ENCODE measurements around the gene TRPM4. TPM values are rescaled to one million over a fixed set of nuclear protein-coding genes. Genes with fewer than 3 reads are reported as not detected.
"Not testable (repeated sequence)": the region's sequence is repeated elsewhere in the genome, so short reads cannot be mapped to it uniquely, and the experiment has no call there.

TRPM4 gene
- total RNA-seq, 2 donors from 2014 or later: 24.4 to 30.6 TPM

DNA sequence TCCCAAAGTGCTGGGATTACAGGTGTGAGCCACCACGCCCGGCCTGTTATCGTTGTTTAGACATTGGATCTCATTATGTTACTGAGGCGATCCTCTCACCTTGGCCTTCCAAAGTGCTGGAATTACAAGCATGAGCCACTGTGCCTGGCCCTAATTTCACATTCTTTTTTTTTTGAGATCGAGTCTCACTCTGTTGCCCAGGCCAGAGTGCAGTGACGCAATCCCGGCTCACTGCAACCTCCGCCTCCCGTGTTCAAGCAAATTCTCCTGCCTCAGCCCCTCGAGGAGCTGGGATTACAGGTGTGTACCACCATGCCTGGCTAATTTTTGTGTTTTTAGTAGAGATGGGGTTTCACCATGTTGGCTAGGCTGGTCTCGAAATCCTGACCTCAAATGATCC lies 34.3 kb upstream of the TRPM4 start:
- intact Hi-C loops (cut with DNase I); ATAC-seq: not testable (repeated sequence)

GRCh38 chr19:49125025-49125731 lies 32.4 kb upstream of the TRPM4 start:
- DNase-seq (no peak), ATAC-seq (no peak)
- intact Hi-C loops (cut with DNase I): no loop called here

More for the DNA sequence above, 34.3 kb upstream of the TRPM4 start:
- DNase-seq: not testable (repeated sequence)

- DNase-seq: no peak
- intact Hi-C loops (cut with DNase I): no loop called here
- ATAC-seq: no peak
Observed at GRCh38 chr19:49126575-49126974, 31.0 kb upstream of the TRPM4 start.

DNA sequence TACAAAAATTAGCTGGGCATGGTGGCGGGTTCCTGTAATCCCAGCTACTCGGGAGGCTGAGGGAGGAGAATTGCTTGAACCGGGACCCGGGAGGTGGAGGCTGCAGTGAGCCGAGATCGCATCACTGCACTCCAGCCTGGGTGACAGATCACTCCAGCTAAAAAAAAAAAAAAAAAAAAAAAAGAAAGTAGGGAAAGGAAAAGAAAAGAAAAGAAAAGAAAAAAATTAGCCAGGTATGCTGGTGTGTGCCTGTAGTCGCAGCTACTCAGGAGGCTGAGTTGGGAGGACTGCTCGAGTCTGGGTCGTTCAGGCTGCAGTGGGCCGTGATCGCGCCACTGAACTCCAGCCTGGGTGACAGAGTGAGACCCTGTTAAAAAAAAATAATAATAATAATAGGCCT lies 30.4 kb upstream of the TRPM4 start:
- DNase-seq; ATAC-seq; intact Hi-C loops (cut with DNase I): not testable (repeated sequence)

- DNase-seq: peak; percentile 96
- intact Hi-C loops (cut with DNase I): no loop called here
- ATAC-seq: peak; percentile 99
Observed at GRCh38 chr19:49127674-49128544, 29.7 kb upstream of the TRPM4 start.

- intact Hi-C loops (cut with DNase I): no loop called here
- DNase-seq (no peak), ATAC-seq (no peak)
Observed at GRCh38 chr19:49128545-49129237, 28.9 kb upstream of the TRPM4 start.

DNA sequence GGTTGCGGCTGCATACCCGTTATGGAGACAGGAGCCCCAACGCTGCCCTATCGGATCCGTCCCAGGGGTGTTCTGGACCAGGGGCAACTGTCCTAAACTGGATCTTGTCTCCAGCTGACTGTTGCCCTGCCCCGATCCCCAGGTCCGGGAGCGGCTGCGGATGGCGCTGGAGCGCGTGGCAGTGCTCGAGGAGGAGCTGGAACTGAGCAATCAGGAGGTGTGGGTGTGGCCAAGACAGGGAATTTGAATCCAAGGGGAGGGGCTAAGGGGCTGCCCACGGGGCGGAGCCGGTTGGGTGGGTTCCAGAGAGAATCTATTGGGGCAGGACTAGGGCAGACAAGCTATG lies 28.4 kb upstream of the TRPM4 start:
- DNase-seq: no peak
- no peak for ATAC-seq
- intact Hi-C loops (cut with DNase I): no loop called here

- intact Hi-C loops (cut with DNase I): no loop called here
- DNase-seq: no peak
- ATAC-seq: no peak
Observed at GRCh38 chr19:49130325-49130724, 27.3 kb upstream of the TRPM4 start.

GRCh38 chr19:49132974-49133609 lies 24.5 kb upstream of the TRPM4 start:
- peak; percentile 76 for DNase-seq
- intact Hi-C loops (cut with DNase I): no loop called here
- peak; percentile 15 to 24 for ATAC-seq

DNA sequence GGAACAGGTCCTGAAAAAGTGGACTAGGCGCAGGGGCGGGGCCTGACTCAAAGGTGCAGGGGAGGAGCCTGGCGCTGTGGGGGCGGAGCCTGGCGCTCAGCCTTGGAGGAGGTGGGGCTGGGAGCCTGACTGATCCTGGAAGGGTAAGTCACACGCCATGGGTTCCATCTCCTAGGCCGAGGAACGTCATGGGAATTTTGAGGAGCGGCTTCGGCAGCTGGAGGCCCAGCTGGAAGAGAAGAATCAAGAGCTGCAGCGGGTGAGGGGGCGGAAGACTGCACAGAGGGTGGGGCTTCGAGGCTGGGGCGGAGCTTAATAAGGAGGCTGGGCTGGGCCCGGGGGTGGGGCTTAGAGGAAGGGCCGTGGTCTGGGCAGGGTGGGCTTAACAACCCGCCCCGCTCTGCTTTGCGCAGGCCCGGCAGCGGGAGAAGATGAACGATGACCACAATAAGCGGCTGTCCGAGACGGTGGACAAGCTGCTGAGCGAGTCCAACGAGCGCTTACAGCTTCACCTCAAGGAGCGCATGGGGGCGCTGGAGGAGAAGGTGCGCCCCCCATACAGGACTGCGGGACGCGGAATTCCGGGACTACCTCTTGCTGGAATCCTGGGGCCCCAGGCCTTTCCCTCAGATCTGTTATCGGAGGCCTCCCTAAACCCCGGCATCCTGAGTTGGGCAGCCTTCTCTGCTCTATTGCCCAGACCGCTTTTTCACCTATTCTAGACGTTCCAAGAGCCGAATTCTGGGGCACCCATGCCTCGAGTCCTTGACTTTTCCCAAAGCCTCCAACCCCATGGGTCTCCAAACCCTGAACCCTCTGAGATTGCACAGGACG lies 23.8 kb upstream of the TRPM4 start:
- ATAC-seq (peak; percentile 63 to 75), DNase-seq (peak; percentile 79)
- intact Hi-C loops (cut with DNase I): no loop called here

DNA sequence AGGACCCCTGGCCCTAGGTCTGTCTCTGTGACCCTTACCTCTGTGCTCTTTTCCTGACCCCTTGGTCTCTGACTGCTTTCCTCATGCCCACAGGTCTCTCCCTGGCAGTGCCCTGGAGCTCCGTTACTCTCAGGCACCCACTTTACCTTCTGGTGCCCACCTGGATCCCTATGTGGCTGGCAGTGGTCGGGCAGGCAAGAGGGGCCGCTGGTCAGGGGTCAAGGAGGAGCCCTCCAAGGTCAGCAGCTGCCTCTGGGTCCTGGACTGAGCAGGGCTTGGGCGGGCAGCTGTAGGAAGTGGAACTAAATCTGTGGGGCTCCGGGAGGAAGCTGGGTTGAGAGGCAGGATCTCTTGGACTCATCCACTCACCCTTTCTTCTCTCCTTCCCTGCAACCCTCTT lies 21.9 kb upstream of the TRPM4 start:
- DNase-seq: no peak
- intact Hi-C loops (cut with DNase I): no loop called here
- ATAC-seq: no peak

DNA sequence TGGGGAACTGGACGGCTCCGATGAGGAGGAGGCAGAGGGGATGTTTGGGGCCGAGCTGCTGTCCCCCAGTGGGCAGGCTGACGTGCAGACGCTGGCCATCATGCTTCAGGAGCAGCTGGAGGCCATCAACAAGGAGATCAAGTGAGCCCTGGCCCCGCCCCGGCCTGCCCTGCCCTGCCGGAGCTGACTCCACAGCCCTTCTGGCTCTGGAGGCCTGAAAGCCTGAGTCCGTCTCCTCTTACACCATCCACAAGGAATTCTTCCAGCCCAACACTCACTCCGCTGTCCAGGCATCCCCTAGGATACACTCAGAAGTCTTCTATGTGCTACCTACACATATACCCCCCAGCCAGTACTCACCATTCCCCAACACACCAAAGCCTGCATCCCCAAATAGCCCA lies 20.8 kb upstream of the TRPM4 start:
- ATAC-seq: peak; percentile 72 to 82
- peak; percentile 87 for DNase-seq
- intact Hi-C loops (cut with DNase I): no loop called here

GRCh38 chr19:49140951-49141350 lies 16.6 kb upstream of the TRPM4 start:
- no peak for DNase-seq
- intact Hi-C loops (cut with DNase I): no loop called here

GRCh38 chr19:49141352-49141751 lies 16.2 kb upstream of the TRPM4 start:
- ATAC-seq: no peak
- intact Hi-C loops (cut with DNase I): no loop called here
- DNase-seq: no peak

More at GRCh38 chr19:49140951-49141350, 16.6 kb upstream of the TRPM4 start:
- no peak for ATAC-seq

- ATAC-seq: peak; percentile 96 to 98
- peak; percentile 93 for DNase-seq
- intact Hi-C loops (cut with DNase I): no loop called here
Observed at GRCh38 chr19:49142866-49143335, 14.7 kb upstream of the TRPM4 start.

GRCh38 chr19:49145573-49146407 lies 11.8 kb upstream of the TRPM4 start:
- ATAC-seq: peak; percentile 7 to 16
- intact Hi-C loops (cut with DNase I): loop anchor here in 1 of 2 donors (5.0 kb wide), 2 partner anchors 33 to 48 kb away; partner anchors contain the start of gene LIN7B
- peak; percentile 83 for DNase-seq

DNA sequence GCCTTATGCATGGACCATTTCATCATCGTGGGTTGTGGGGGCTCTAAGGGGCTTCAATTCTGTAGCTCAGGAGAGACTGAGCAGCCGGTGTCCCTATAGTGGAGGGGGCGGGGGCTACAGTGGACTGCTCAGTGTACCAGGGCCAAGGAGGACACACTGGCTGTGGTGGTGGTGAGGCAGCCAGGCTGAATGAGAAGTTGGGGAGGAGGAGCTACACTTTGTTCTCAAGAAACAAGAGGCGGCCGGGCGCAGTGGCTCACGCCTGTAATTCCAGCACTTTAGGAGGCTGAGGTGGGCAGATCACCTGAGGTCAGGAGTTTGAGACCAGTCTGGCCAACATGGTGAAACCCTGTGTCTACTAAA lies 11.2 kb upstream of the TRPM4 start:
- not testable (repeated sequence) for DNase-seq, ATAC-seq
- intact Hi-C loops (cut with DNase I): loop anchor here in 1 of 2 donors (5.0 kb wide), 2 partner anchors 34 to 49 kb away; partner anchors contain the start of gene LIN7B
